HG03439 (cell line): Measurements from ENCODE around the gene HECW1.
A peak's percentile ranks its signal among the peaks of the same experiment; 100 is the strongest.

ENCODE experiments used
- ATAC-seq: cut with Tn5 transposase; IDR thresholded peaks from one replicate; pipeline ENCODE4 v1.9.1; 2021; ENCODE audit warnings: mild to moderate bottlenecking, moderate library complexity; ENCODE audit not compliant: unreplicated experiment

The HECW1 gene

GRCh38 chr7:43248961-43249822 is 136.7 kb downstream of the HECW1 start:
- ATAC-seq = no peak

- ATAC-seq = no peak
Measured at GRCh38 chr7:43249823-43250145, 137.3 kb downstream of the HECW1 start.

- ATAC-seq = peak; percentile 63
Measured at GRCh38 chr7:43260980-43261878, 148.8 kb downstream of the HECW1 start.

- ATAC-seq = no peak
Measured at GRCh38 chr7:43265139-43265538, 152.7 kb downstream of the HECW1 start.

GRCh38 chr7:43273939-43274719 is 161.7 kb downstream of the HECW1 start:
- no peak for ATAC-seq

- no peak for ATAC-seq
Measured at GRCh38 chr7:43274752-43275151, 162.3 kb downstream of the HECW1 start.

- no peak for ATAC-seq
Measured at GRCh38 chr7:43276547-43276946, 164.1 kb downstream of the HECW1 start.

GRCh38 chr7:43278088-43278644 is 165.7 kb downstream of the HECW1 start:
- ATAC-seq = no peak

GRCh38 chr7:43281268-43281667 is 168.8 kb downstream of the HECW1 start:
- no peak for ATAC-seq

GRCh38 chr7:43283706-43284105 is 171.3 kb downstream of the HECW1 start:
- no peak for ATAC-seq

GRCh38 chr7:43289826-43290225 is 177.4 kb downstream of the HECW1 start:
- no peak for ATAC-seq

- ATAC-seq = no peak
Measured at GRCh38 chr7:43290978-43291377, 178.5 kb downstream of the HECW1 start.

GRCh38 chr7:43291789-43292188 is 179.3 kb downstream of the HECW1 start:
- ATAC-seq = no peak

- ATAC-seq = no peak
Measured at GRCh38 chr7:43292384-43292783, 179.9 kb downstream of the HECW1 start.

GRCh38 chr7:43294080-43294630 is 181.7 kb downstream of the HECW1 start:
- no peak for ATAC-seq

- ATAC-seq = no peak
Measured at GRCh38 chr7:43295429-43295828, 183.0 kb downstream of the HECW1 start.

GRCh38 chr7:43296306-43296705 is 183.9 kb downstream of the HECW1 start:
- no peak for ATAC-seq

GRCh38 chr7:43298617-43299016 is 186.2 kb downstream of the HECW1 start:
- ATAC-seq = no peak

GRCh38 chr7:43300121-43300520 is 187.7 kb downstream of the HECW1 start:
- no peak for ATAC-seq

- no peak for ATAC-seq
Measured at GRCh38 chr7:43302211-43302711, 189.8 kb downstream of the HECW1 start.
